PC-9 (cell line): ENCODE measurements around the gene PRCD.

Experiments used
- EZH2 ChIP-seq: fragments of 200-600 bp; sonication (generic); IDR thresholded peaks from 2 replicates; pipeline ENCODE4 v1.8.0; 2017; ENCODE audit warnings: antibody characterized with exemption, low read depth
- TF ChIP-seq, protein P1 (sequence below): fragments of 200-600 bp; sonication (generic); conservative IDR thresholded peaks from 2 replicates; pipeline ENCODE4 v1.6.1; 2017; ENCODE audit warnings: mixed run types, antibody characterized with exemption, mild to moderate bottlenecking, moderate library complexity

DNA sequence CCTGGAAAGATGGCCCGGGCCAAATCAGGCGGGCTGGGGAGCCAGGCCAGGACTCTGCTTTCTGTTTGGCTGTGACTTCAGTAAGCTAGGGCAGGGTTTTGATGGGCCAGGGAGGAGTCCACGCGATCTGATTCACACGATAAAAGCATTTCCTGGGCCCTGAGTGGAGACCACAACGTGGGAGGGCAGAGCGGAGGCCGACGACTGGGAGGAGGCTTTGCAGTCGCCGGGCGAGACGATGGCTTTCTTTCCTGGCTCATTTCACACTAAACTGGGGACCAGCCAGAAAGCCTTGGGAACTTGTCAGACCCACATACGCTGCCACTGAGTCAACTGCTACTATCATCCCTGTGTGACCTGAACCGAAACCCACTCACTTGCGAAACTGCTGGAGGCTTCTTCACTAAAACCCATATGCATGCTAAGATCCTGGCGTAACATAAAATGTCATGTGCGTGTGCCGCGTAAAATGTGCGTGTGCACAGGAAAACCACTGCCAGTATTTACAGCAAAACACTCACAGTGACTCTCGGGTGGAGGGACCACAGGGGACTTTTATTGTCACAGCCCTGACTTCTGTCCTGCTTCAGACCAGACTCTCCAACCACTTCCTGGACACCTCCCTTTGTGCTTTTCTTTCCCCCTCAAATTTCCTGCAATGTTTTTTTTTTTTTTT lies 24.4 kb upstream of the PRCD start:
- TF ChIP-seq, protein P1, sequence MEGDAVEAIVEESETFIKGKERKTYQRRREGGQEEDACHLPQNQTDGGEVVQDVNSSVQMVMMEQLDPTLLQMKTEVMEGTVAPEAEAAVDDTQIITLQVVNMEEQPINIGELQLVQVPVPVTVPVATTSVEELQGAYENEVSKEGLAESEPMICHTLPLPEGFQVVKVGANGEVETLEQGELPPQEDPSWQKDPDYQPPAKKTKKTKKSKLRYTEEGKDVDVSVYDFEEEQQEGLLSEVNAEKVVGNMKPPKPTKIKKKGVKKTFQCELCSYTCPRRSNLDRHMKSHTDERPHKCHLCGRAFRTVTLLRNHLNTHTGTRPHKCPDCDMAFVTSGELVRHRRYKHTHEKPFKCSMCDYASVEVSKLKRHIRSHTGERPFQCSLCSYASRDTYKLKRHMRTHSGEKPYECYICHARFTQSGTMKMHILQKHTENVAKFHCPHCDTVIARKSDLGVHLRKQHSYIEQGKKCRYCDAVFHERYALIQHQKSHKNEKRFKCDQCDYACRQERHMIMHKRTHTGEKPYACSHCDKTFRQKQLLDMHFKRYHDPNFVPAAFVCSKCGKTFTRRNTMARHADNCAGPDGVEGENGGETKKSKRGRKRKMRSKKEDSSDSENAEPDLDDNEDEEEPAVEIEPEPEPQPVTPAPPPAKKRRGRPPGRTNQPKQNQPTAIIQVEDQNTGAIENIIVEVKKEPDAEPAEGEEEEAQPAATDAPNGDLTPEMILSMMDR, result no peak
- TF ChIP-seq EZH2, result no peak
